Breast epithelium (tissue), 3 donors: ENCODE results near the gene GPR78.

Source experiments
- POLR2A ChIP-seq: fragments of 450-650 bp; IDR thresholded peaks from one replicate; pipeline ENCODE4 v1.6.1; 2016; ENCODE audit warnings: antibody characterized with exemption, mild to moderate bottlenecking, moderate library complexity
- POLR2AphosphoS5 ChIP-seq, 3 donors: sonication (generic); formaldehyde crosslinking; IDR thresholded peaks; one replicate each; pipeline ENCODE4 v1.6.1; 2017; ENCODE audit warnings: antibody characterized with exemption in 3 of 3

DNA sequence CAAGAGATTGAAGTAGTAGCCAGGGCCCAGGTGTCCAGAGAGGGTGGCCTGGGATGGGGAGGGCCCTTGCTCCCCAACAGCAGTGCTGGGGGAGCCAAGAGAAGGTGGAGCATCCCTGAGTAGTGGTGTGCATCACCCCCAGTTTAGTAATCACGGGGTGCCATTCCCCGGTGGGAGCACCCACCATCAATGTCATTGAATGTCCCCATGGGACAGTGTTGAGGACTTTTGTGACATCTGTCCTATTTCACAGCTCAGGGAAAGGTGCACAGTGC, 7.9 kb downstream of the GPR78 start:
- no peak for TF ChIP-seq POLR2AphosphoS5 (IDR thresholded peaks at IDR 0.05)
- TF ChIP-seq POLR2A, result no peak
